Epithelial cell of proximal tubule (primary cell): ENCODE data around the gene NLGN4X. TPM values are rescaled to one million over a fixed set of nuclear protein-coding genes. Genes with fewer than 3 reads are reported as not detected.

ENCODE experiments used
- DNase-seq: peaks from one replicate; pipeline ENCODE4 v3.0.0-alpha.2; 2011; ENCODE audit warnings: low read depth
- H3K4me3 ChIP-seq: 2 replicates; pipeline ENCODE4 v1.5.1; 2011; ENCODE audit warnings: low read depth, mild to moderate bottlenecking, low read length
- total RNA-seq: library from RNA; depleted of rRNA; stranded (reverse); fragments of >200 nt; gene quantifications from 2 replicates; pipeline ENCODE4 v1.2.3, GENCODE V29; 2015
- TF ChIP-seq, protein P1 (sequence below): conservative IDR thresholded peaks from 2 replicates; pipeline ENCODE4 v1.5.1; 2012; ENCODE audit warnings: low read depth, mild to moderate bottlenecking, low read length

The NLGN4X gene
- total RNA-seq, 1 donor from 2014 or later = 0.69 TPM

DNA sequence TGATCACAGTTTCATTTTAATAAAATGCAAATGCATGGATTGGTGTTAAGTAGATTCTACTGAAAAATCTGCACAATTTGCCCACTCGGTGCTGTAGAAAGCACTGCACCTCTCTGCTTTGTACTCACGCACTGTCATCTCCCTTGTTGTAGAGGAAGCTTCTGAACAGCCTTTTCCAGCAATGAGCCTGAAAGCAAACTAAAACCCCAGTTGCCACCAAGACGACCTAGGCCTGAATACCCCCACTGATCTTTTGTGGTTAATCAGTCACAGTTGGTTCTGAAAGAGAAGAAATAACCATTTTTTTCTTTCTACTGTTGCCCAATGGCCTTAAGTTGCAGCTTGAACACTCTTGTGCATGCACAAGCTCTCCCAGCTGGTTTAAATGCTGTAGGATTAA, 229.8 kb downstream of the NLGN4X start:
- no peak for DNase-seq
- TF ChIP-seq, protein P1, sequence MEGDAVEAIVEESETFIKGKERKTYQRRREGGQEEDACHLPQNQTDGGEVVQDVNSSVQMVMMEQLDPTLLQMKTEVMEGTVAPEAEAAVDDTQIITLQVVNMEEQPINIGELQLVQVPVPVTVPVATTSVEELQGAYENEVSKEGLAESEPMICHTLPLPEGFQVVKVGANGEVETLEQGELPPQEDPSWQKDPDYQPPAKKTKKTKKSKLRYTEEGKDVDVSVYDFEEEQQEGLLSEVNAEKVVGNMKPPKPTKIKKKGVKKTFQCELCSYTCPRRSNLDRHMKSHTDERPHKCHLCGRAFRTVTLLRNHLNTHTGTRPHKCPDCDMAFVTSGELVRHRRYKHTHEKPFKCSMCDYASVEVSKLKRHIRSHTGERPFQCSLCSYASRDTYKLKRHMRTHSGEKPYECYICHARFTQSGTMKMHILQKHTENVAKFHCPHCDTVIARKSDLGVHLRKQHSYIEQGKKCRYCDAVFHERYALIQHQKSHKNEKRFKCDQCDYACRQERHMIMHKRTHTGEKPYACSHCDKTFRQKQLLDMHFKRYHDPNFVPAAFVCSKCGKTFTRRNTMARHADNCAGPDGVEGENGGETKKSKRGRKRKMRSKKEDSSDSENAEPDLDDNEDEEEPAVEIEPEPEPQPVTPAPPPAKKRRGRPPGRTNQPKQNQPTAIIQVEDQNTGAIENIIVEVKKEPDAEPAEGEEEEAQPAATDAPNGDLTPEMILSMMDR = no peak
- H3K4me3 ChIP-seq = no peak overlapping the region

DNA sequence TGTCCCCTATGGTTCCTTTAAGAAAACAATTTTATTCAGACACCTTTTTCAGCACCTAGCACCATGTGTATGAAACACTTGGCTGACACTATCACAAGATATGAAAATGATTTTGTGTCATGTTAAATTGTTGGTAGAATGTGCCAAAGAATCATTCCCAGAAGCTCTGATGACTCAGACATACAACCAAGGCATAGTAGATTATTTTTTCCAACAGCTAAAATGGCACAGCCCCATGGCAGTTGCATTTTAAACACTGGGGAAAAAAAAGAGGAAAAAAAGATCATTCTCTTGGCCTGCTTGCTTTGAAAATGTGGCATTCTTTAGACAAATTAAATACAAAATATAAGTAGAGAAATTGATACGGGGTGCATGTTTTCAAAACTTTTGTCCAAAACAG, 230.2 kb downstream of the NLGN4X start:
- no peak overlapping the region for H3K4me3 ChIP-seq
- no peak for DNase-seq
- TF ChIP-seq, protein P1 = no peak

DNA sequence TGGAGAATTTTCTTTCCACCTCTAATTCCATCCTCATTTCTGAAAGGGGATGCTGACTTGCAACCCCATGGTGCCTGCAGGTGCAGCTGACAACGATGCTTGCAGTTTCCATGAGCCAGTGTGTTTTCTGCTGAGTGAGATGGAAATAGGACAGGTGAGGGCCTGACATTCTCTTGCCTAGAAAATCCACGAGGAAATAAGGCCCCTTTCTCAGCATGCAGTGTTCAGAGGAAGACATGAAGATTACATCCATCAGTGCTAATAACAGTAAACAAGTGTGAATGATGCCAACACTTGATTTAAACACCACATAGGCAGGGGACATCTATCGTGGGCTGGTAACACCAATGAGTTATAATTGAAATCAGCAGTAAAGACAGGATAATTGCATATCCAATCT, 237.3 kb downstream of the NLGN4X start:
- DNase-seq = no peak
- no peak overlapping the region for H3K4me3 ChIP-seq
- TF ChIP-seq, protein P1 = no peak

DNA sequence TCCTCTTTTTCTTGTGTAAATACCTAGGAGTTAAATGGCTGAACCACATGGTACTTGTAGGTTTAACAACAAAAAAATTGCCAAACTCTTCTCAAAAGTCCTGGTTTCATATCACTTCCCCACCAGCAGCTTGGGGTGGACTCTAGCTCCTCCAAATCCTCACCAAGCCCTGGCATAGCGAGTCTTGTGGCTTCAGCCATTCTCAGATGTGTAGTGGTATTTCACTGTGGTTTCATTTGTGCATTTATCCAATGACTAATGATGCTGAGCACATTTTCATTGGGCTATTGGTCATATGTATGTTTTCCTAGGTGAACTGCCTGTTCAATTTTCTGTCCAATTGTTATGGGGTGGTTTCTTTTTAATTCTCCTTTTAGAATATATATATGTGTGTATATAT, 249.3 kb downstream of the NLGN4X start:
- TF ChIP-seq, protein P1 = no peak
- H3K4me3 ChIP-seq = no peak overlapping the region
- no peak for DNase-seq

DNA sequence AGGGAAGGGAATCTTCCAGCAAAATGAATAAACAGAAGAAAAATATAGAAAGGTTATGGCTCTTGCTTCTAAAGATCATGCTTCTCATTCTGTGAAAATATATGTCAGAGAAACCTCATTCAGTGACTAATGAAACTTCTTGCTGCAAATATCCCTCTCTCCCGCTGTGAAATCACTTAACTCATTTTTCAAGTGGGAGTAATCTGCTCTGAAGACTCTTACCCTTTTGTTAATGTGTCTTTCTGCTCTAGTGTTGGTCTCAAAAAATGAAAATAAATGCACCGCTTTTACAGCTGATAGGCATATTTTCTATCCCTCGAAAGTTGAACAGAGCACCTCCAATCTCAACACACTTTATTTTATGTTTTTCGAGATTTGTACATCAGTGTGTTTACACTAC, 252.3 kb downstream of the NLGN4X start:
- no peak for DNase-seq
- TF ChIP-seq, protein P1 = no peak

DNA sequence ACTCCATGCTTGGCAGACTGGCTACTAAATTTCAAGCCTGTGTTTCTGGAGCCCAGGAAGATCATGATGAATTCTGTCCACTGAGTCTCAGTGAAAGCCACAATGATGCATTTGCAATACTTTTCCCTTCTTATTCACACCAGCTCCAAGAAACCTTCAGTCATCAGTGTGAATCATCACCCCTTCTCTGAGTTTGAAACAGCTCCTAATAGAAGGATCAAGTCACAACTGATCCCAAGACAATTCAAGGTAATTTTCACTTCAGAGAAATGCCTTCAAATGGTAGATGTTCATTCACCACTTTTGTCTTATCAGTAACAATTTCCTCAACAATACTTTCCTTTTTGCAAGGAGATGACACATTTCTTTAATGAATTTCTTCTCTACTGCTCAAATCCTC, 257.4 kb downstream of the NLGN4X start:
- H3K4me3 ChIP-seq = no peak overlapping the region
- TF ChIP-seq, protein P1 = no peak
- no peak for DNase-seq

More for the DNA sequence above, 252.3 kb downstream of the NLGN4X start:
- H3K4me3 ChIP-seq = no peak overlapping the region

DNA sequence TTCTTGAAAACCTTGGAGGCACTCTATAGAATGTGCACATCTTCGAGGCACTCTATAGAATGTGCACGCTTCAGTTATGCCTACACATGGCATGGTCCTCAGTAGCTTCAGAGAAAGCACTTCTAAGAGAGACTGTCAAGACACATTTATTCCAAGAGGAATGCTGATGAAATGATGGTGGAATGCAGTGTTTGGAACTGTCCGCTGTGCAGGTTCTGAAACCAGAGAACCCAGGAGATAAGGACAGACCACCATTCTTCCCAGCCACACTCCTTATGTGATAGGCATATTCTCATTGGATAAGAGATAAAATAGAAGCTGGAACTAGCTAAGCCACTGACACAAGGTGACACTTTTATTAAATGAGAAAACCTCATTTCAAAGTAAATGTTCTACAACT, 263.3 kb downstream of the NLGN4X start:
- H3K4me3 ChIP-seq = no peak overlapping the region
- TF ChIP-seq, protein P1 = no peak

More for the DNA sequence above, 263.3 kb downstream of the NLGN4X start:
- DNase-seq = no peak
